Activated CD8-positive, alpha-beta memory T cell treated with anti-CD3 and anti-CD28 coated beads, Interleukin-2, amount 50 U/mL, for 4 hours (primary cell): ENCODE results near the gene ZNF558.

Experiments used
- DNase-seq: peaks from one replicate; pipeline ENCODE4 v3.0.0-alpha.2; 2020

Gene ZNF558

GRCh38 chr19:8832132-8833021 lies at the start of gene ZNF558, which contains the start of gene MBD3L1:
TSS of gene ZNF558 (minus strand) at chr19:8832304. CDS start at chr19:8822659, 9,645 bp downstream.
TSS of gene MBD3L1 (plus strand) at chr19:8832377. CDS start at chr19:8842679, 10,302 bp downstream.
- peak; percentile 97 for DNase-seq

- no peak for DNase-seq
These were observed 49.4 kb upstream of the ZNF558 start for GRCh38 chr19:8881512-8881911.

DNA sequence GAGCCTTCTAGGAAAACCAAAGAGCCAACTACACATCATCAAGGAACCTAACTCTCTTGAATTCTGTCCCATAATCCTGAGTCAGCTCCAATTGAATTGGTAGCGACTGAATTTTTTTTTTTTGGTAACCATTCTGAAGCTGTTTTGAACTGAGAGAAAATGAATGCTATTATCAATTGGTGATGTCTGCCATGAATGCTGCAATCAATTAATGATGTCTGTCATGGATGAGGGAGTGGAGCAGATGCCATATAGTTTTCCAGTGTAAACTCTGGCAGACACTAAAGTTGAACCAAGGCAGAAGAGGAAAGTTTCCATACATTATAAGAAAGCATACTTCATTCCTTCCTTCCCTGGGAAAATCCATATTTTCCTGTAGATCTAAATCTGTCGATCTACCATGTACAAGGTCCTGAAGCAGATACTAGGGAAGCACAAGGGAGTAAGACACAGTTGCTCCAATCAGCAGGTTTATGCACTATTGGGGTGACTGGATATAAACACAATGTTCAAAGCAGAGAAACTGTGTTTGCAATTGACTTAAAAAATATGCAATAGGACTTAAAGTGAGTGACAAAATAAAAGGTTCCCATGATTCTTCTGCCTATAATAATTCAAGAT lies 48.9 kb upstream of the ZNF558 start:
- no peak for DNase-seq

GRCh38 chr19:8877854-8878705 lies 46.0 kb upstream of the ZNF558 start:
- no peak for DNase-seq

DNA sequence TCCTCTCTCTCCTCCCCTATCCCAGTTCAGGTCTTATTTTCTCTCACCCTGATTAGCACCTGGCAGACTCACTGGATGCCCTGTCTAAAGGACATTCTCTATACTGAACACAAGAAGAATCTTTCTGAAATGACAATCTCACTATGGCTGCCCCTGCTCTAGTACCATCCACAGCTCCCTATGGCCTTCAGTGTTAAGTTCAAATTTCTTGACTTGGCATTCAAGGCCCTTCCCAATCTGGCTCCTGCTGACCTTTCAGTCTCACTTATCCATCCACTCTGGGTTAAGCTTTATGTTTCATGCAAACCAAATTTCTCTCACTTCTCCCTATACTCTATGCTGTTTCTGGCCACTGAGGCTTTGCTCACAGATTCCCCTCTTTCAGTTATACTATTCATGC lies 34.2 kb upstream of the ZNF558 start:
- no peak for DNase-seq

DNA sequence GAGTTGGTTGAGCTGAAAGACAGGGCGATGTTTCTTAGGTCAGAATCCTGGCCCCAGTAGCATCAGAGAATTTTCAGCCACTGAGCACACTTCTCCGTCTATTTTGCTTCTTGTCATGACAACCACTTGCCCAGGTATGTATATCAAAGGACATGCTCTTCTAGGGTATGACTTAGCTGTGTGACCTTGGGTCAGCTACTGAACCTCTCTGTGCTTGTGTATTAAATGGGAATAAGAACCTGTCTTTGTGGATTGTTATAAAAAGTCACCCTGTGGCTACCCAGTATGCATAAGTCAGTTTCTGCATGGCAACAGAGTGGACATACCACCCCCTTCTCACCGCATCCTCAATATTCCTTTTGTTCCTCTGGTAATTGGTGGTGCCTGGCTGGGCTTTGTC lies 26.2 kb upstream of the ZNF558 start:
- no peak for DNase-seq

- no peak for DNase-seq
These were observed 18.4 kb upstream of the ZNF558 start for GRCh38 chr19:8850488-8850887.

- no peak for DNase-seq
These were observed 17.1 kb upstream of the ZNF558 start for GRCh38 chr19:8849232-8849631.

- no peak for DNase-seq
These were observed 14.7 kb upstream of the ZNF558 start for GRCh38 chr19:8846819-8847218.

GRCh38 chr19:8840708-8841107 lies 8.6 kb upstream of the ZNF558 start:
- DNase-seq = no peak

DNA sequence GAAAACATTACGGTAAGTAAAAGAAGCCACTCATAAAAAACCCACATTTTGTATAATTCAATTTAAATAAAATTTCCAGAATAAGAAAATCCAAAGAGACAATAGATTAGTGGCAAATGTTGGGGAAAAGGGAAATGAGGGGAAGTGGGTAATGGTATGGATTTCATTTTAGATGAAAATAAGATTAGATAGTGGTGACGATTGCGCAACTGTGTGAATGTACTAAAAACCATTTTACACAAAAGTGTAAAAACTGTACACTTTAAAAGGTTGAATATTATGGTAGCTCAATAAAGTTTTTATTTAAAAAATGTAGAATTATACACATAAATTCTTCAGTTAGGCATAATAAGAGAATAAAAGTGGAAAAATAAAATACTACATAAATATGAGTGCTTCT lies 3.8 kb upstream of the ZNF558 start:
- no peak for DNase-seq

DNA sequence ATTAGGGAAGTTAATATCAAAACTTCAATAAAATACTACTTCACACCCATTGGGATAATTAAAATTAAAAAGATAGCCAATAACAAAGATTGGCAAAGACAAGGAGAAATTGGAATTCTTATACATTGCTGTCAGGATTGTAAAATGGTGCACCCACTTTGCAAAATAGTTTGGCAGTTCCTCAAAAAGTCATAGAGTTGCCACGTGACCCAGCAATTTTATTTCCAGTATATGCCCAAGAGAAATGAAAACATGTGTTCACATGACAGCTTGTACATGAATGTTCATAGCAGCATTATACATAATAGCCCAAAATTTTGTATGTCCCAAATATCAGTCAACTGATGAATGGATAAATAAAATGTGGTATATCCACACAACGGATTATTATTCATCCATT lies 3.3 kb upstream of the ZNF558 start:
- DNase-seq = no peak

DNA sequence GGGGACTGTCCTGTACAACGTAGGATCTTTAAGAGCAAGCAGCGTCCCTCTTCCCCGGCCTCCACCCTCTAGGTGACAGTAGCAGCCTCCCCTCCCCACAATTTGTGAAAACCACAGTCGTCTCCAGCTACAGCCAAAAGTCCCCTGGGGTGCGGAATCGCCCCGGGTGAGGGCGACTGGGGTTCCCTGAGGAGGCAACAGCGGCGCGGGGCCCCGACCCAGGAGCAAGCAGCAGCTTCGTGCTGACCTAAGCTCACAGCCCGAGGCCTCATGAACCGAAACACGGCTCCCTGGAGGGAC lies 322 bp downstream of the ZNF558 start:
- no peak for DNase-seq

DNA sequence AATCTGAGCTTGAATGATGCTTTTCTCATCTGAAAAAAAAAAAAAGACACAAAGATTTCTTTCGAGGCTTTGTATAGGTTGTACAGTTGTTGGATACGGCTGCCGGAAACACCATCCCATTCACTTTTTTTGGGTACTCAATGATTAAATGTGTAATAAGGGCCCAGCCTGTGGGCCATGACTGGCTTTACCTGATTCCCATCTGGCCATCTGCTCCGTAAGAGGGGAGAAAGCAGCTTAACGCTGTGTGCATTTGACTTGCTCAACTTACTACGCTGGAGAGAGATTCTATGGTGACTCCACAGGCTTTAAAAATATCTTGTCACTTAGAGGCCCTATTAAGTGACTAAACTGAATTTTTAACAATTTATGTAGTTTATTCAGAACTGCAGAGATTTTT lies 731 bp downstream of the ZNF558 start:
- DNase-seq = no peak

GRCh38 chr19:8827277-8827676 lies 4.8 kb downstream of the ZNF558 start:
- no peak for DNase-seq

- DNase-seq = no peak
These were observed 5.7 kb downstream of the ZNF558 start for GRCh38 chr19:8826371-8826770.

- no peak for DNase-seq
These were observed 10.3 kb downstream of the ZNF558 start for GRCh38 chr19:8821748-8822241.

GRCh38 chr19:8820234-8820633 lies 11.9 kb downstream of the ZNF558 start:
- DNase-seq = no peak

DNA sequence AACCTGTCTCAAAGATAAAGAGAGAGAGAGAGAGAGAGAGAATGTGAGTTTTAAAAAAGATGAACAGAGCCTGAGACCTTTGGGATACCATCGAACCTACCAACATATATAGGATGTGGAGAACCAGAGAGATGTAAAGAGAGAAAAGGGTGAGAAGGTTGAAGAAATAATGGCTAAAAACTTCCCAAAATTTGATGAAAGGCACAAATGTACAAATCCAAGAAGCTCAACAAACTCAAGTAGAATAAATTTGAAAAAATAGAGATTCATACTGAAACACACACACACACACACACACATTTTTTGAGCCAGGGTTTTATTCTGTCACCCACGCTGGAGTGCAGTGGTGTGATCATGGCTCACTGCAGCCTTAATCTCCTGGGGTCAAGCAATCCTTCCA lies 16.3 kb downstream of the ZNF558 start:
- no peak for DNase-seq

GRCh38 chr19:8814176-8814575 lies 17.9 kb downstream of the ZNF558 start:
- no peak for DNase-seq

- no peak for DNase-seq
These were observed 20.6 kb downstream of the ZNF558 start for GRCh38 chr19:8811315-8812172.

DNA sequence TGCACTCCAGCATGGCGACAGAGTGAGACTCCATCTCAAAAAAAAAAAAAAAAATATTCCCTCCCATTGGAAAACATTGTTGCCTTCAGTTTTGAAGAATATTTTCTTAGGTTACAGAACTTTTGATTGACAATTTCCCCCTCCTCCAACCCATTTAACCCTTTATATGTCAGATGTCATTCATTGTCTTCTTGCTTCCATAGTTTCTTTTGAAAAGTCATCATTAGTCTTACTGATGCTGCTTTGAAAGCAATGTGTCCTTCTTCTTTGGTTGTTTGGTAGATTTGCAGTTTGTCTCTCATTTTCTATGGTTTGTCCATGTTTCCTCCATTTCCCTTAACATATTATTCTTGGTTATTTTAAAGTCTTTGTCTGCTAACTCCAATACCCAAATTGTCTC lies 25.4 kb downstream of the ZNF558 start:
- no peak for DNase-seq
